Hepatocyte (in vitro differentiated cells): ENCODE data around the gene AP3S2. TPM values are rescaled to one million over a fixed set of nuclear protein-coding genes. Genes with fewer than 3 reads are reported as not detected.
"Not testable (repeated sequence)": the region's sequence is repeated elsewhere in the genome, so short reads cannot be mapped to it uniquely, and the experiment has no call there.

Source experiments
- DNase-seq: peaks from one replicate; pipeline ENCODE4 v3.0.0-alpha.2; 2016; ENCODE audit warnings: low spot score
- H2AFZ ChIP-seq: fragments of 200-600 bp; sonication (generic); 2 replicates; pipeline ENCODE4 v1.6.0; 2016; ENCODE audit warnings: antibody characterized with exemption, mild to moderate bottlenecking
- H3K27ac ChIP-seq: fragments of 200-600 bp; sonication (generic); 2 replicates; pipeline ENCODE4 v1.5.1; 2016; ENCODE audit warnings: mild to moderate bottlenecking
- H3K27me3 ChIP-seq: fragments of 200-600 bp; sonication (generic); 2 replicates; pipeline ENCODE4 v1.6.1; 2016
- H3K36me3 ChIP-seq: fragments of 200-600 bp; sonication (generic); replicated peaks from 2 replicates; pipeline ENCODE4 v1.5.1; 2016; ENCODE audit warnings: low read depth; ENCODE audit not compliant: insufficient read depth
- H3K4me1 ChIP-seq: fragments of 200-600 bp; sonication (generic); 2 replicates; pipeline ENCODE4 v1.5.1; 2016; ENCODE audit warnings: mild to moderate bottlenecking, moderate library complexity; ENCODE audit not compliant: insufficient read depth
- H3K4me2 ChIP-seq: fragments of 200-600 bp; sonication (generic); 2 replicates; pipeline ENCODE4 v1.6.0; 2016
- H3K4me3 ChIP-seq: fragments of 200-600 bp; sonication (generic); 2 replicates; pipeline ENCODE4 v1.5.1; 2016; ENCODE audit warnings: mild to moderate bottlenecking
- H3K79me2 ChIP-seq: fragments of 200-600 bp; sonication (generic); 2 replicates; pipeline ENCODE4 v1.6.0; 2017; ENCODE audit warnings: mild to moderate bottlenecking
- H3K9me2 ChIP-seq: fragments of 200-600 bp; sonication (generic); replicated peaks from 2 replicates; pipeline ENCODE4 v1.6.0; 2017; ENCODE audit warnings: mild to moderate bottlenecking; ENCODE audit not compliant: insufficient read depth
- H3K9me3 ChIP-seq: fragments of 200-600 bp; sonication (generic); 2 replicates; pipeline ENCODE4 v1.5.1; 2016; ENCODE audit warnings: low read depth, mild to moderate bottlenecking
- H4K20me1 ChIP-seq: fragments of 200-600 bp; sonication (generic); 2 replicates; pipeline ENCODE4 v1.6.0; 2016; ENCODE audit warnings: mild to moderate bottlenecking; ENCODE audit not compliant: insufficient read depth, poor library complexity, severe bottlenecking
- CTCF ChIP-seq: fragments of 200-600 bp; sonication (generic); IDR thresholded peaks from 2 replicates; pipeline ENCODE4 v1.5.1; 2016; ENCODE audit warnings: antibody characterized with exemption, mild to moderate bottlenecking; ENCODE audit not compliant: poor library complexity
- EZH2 ChIP-seq: fragments of 200-600 bp; sonication (generic); IDR thresholded peaks from 2 replicates; pipeline ENCODE4 v1.6.1; 2016; ENCODE audit warnings: antibody characterized with exemption, mild to moderate bottlenecking, borderline replicate concordance
- EZH2phosphoT487 ChIP-seq: fragments of 200-600 bp; sonication (generic); IDR thresholded peaks from one replicate; pipeline ENCODE4 v1.6.1; 2018; ENCODE audit warnings: antibody characterized with exemption, mild to moderate bottlenecking, low read depth, moderate library complexity; ENCODE audit not compliant: unreplicated experiment, severe bottlenecking
- WGBS: methylation state at CpG from one replicate; pipeline ENCODE4 v1.1.6; 2016; ENCODE audit warnings: low lambda C conversion rate; ENCODE audit errors: missing lambda C conversion rate; 5-methylcytosine and 5-hydroxymethylcytosine counted together
- polyA plus RNA-seq: library from polyadenylated mRNA; unstranded; fragments of >200 nt; fragmentation: Nextera tagmentation; extraction: Ambion mirVana; gene quantifications from 2 replicates; pipeline ENCODE4 v1.2.1, GENCODE V29; 2016
- total RNA-seq: library from RNA; depleted of rRNA; stranded (reverse); fragments of >200 nt; gene quantifications from 2 replicates; pipeline ENCODE4 v1.2.3, GENCODE V29; 2014

Gene AP3S2
- total and polyA plus RNA-seq, 2 experiments from 2014 or later = 14.2 to 61.2 TPM

- TF ChIP-seq EZH2 (no peak), CTCF (no peak)
- no peaks in the 10 kb centered on the region for H3K9me3 ChIP-seq
- no peaks in the 10 kb centered on the region for H3K27me3 ChIP-seq
- H3K36me3 ChIP-seq = no peaks in the 10 kb centered on the region
- H3K9me2 ChIP-seq = no peaks in the 10 kb centered on the region
- no peak overlapping the region for H3K4me2 ChIP-seq
- no peak for DNase-seq
- no peak overlapping the region for H2AFZ ChIP-seq
- peaks cover 3% of the 10 kb centered on the region for H3K79me2 ChIP-seq
- no peak overlapping the region for H3K4me3 ChIP-seq
- peaks cover 10% of the 10 kb centered on the region for H3K4me1 ChIP-seq
- no peaks in the 10 kb centered on the region for H4K20me1 ChIP-seq
- no peak overlapping the region for H3K27ac ChIP-seq
- WGBS = 93% methylated on average over 5 of the region's 5 CpGs
Observed at GRCh38 chr15:89870006-89870405, 23.8 kb downstream of the AP3S2 start.

DNA sequence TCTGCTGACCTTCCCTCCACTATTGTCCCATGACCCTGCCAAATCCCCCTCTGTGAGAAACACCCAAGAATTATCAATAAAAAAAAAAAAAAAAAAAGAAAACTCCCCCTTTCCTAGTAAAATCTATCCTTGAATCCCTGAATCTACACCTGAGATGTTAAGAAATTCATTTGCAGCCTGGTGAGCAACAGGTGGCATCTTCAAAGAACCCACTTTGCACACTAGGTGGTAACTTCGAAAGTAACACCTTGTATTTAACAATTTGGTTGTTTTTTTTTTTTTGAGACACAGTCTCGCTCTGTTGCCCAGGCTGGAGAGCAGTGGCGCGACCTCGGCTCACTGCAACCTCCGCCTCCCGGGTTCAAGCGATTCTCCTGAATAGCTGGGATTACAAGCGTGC is 24.3 kb downstream of the AP3S2 start:
- not testable (repeated sequence) for H3K4me2 ChIP-seq, H3K4me3 ChIP-seq, H3K36me3 ChIP-seq, H4K20me1 ChIP-seq, H3K9me3 ChIP-seq, H3K9me2 ChIP-seq, H3K79me2 ChIP-seq, H3K27ac ChIP-seq, H2AFZ ChIP-seq, DNase-seq, H3K27me3 ChIP-seq
- H3K4me1 ChIP-seq = peaks cover 15% of the 10 kb centered on the region
- 96% methylated on average over 9 of the region's 9 CpGs for WGBS

GRCh38 chr15:89864958-89865739 is 28.6 kb downstream of the AP3S2 start:
- Histone ChIP-seq H3K27me3 (no peaks in the 10 kb centered on the region), H3K4me3 (no peak overlapping the region), H3K4me1 (peaks cover 37% of the 10 kb centered on the region), H3K9me2 (no peaks in the 10 kb centered on the region), H3K79me2 (no peaks in the 10 kb centered on the region), H2AFZ (no peak overlapping the region), H3K4me2 (no peak overlapping the region), H3K9me3 (no peaks in the 10 kb centered on the region), H3K27ac (peak overlapping the region; percentile 51), H4K20me1 (no peaks in the 10 kb centered on the region), H3K36me3 (no peaks in the 10 kb centered on the region)
- 67% methylated on average over 3 of the region's 3 CpGs for WGBS
- DNase-seq = no peak
- TF ChIP-seq CTCF (peak; percentile 11), EZH2phosphoT487 (no peak), EZH2 (no peak)

DNA sequence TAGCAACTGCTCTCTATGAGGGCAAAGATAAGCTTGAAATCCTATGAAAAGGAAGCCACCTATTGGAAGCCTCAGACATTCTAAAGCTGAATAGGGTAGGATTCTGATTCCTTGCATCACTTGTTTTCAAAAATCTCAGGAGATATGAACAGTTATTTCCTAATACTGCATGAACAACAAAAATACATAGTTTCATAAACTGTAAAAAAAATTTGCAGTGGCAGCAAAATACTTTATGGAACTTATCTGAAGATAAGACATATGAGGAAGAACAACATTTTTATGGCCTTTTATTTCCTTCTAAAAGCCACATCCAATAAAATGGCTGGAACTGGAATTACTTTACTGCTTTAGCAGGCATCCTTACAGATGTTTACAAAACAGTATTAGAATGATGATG is 29.9 kb downstream of the AP3S2 start:
- no peak for TF ChIP-seq EZH2phosphoT487
- TF ChIP-seq CTCF = no peak
- TF ChIP-seq EZH2 = no peak
- H3K9me2 ChIP-seq = no peaks in the 10 kb centered on the region
- H3K4me3 ChIP-seq = no peak overlapping the region
- H3K4me1 ChIP-seq = peaks cover 38% of the 10 kb centered on the region
- no peaks in the 10 kb centered on the region for H3K27me3 ChIP-seq
- H3K4me2 ChIP-seq = no peak overlapping the region
- no peaks in the 10 kb centered on the region for H4K20me1 ChIP-seq
- H3K36me3 ChIP-seq = no peaks in the 10 kb centered on the region
- H3K9me3 ChIP-seq = no peaks in the 10 kb centered on the region
- no peak for DNase-seq
- peak overlapping the region; percentile 61 for H3K27ac ChIP-seq
- no peaks in the 10 kb centered on the region for H3K79me2 ChIP-seq
- no peak overlapping the region for H2AFZ ChIP-seq
